GM23338 (cell line): ENCODE data around the gene PIM1. TPM values are rescaled to one million over a fixed set of nuclear protein-coding genes. Genes with fewer than 3 reads are reported as not detected.

Source experiments
- ATAC-seq: fragments of 200-7000 bp; cut with Tn5 transposase; 3 replicates; pipeline ENCODE4 v1.9.1; 2020
- DNase-seq: peaks from one replicate; pipeline ENCODE4 v3.0.0-alpha.2; 2015; ENCODE audit warnings: low spot score
- H2AFZ ChIP-seq: fragments of 200-600 bp; sonication (generic); 2 replicates; pipeline ENCODE4 v1.8.0; 2016; ENCODE audit warnings: antibody characterized with exemption, mild to moderate bottlenecking, moderate library complexity
- H3F3A ChIP-seq: fragments of 200-600 bp; sonication (generic); replicated peaks from 2 replicates; pipeline ENCODE4 v1.8.0; 2017; ENCODE audit warnings: antibody characterized with exemption, mixed run types, low read depth
- H3K27ac ChIP-seq: fragments of 200-600 bp; sonication (generic); 2 replicates; pipeline ENCODE4 v1.6.1; 2016; ENCODE audit warnings: low read depth
- H3K27me3 ChIP-seq: fragments of 200-600 bp; sonication (generic); 2 replicates; pipeline ENCODE4 v1.8.0; 2016; ENCODE audit warnings: mild to moderate bottlenecking, mixed run types, moderate library complexity; ENCODE audit not compliant: insufficient read depth
- H3K36me3 ChIP-seq: fragments of 200-600 bp; sonication (generic); 2 replicates; pipeline ENCODE4 v1.8.0; 2016; ENCODE audit warnings: mild to moderate bottlenecking; ENCODE audit not compliant: insufficient read depth
- H3K4me1 ChIP-seq: fragments of 200-600 bp; sonication (generic); 2 replicates; pipeline ENCODE4 v1.8.0; 2016; ENCODE audit warnings: mild to moderate bottlenecking, moderate library complexity; ENCODE audit not compliant: insufficient read depth
- H3K4me2 ChIP-seq: fragments of 200-600 bp; sonication (generic); 2 replicates; pipeline ENCODE4 v1.7.1; 2017; ENCODE audit warnings: mixed run types
- H3K4me3 ChIP-seq: fragments of 200-600 bp; sonication (generic); 2 replicates; pipeline ENCODE4 v1.6.1; 2016; ENCODE audit warnings: mixed run types
- H3K79me2 ChIP-seq: fragments of 200-600 bp; sonication (generic); replicated peaks from 2 replicates; pipeline ENCODE4 v1.8.0; 2017; ENCODE audit warnings: mild to moderate bottlenecking; ENCODE audit not compliant: insufficient read depth
- H3K9me2 ChIP-seq: fragments of 200-600 bp; sonication (generic); 2 replicates; pipeline ENCODE4 v1.8.0; 2017; ENCODE audit not compliant: insufficient read depth
- H4K20me1 ChIP-seq: fragments of 200-600 bp; sonication (generic); replicated peaks from 2 replicates; pipeline ENCODE4 v1.8.0; 2017; ENCODE audit warnings: mild to moderate bottlenecking; ENCODE audit not compliant: insufficient read depth
- H3K27ac Mint-ChIP-seq: 2 replicates; pipeline ENCODE4 v1.8.0; 2020; ENCODE audit warnings: inconsistent platforms, mild to moderate bottlenecking, moderate library complexity, mixed read lengths
- H3K27me3 Mint-ChIP-seq: 3 replicates; pipeline ENCODE4 v1.8.0; 2022; ENCODE audit warnings: low read depth, mild to moderate bottlenecking, moderate library complexity, mixed read lengths, inconsistent platforms; ENCODE audit not compliant: insufficient read depth, poor library complexity
- H3K36me3 Mint-ChIP-seq: 3 replicates; pipeline ENCODE4 v1.8.0; 2021; ENCODE audit warnings: low read depth, mild to moderate bottlenecking, inconsistent platforms, moderate library complexity, mixed read lengths
- H3K4me1 Mint-ChIP-seq: 3 replicates; pipeline ENCODE4 v1.8.0; 2020; ENCODE audit warnings: mild to moderate bottlenecking, inconsistent platforms, mixed read lengths
- H3K4me3 Mint-ChIP-seq: 3 replicates; pipeline ENCODE4 v1.8.0; 2021; ENCODE audit warnings: moderate library complexity, mild to moderate bottlenecking, inconsistent platforms, mixed read lengths
- H3K9me3 Mint-ChIP-seq: 3 replicates; pipeline ENCODE4 v1.8.0; 2020; ENCODE audit warnings: moderate library complexity, mild to moderate bottlenecking, inconsistent platforms, mixed read lengths
- CREB1 ChIP-seq: fragments of 250-450 bp; sonication (Bioruptor Pico); IDR thresholded peaks from 2 replicates; pipeline ENCODE4 v1.5.0; 2020; ENCODE audit warnings: low read depth, mild to moderate bottlenecking, moderate library complexity
- EZH2 ChIP-seq: fragments of 200-600 bp; sonication (generic); IDR thresholded peaks from one replicate; pipeline ENCODE4 v1.8.0; 2017; ENCODE audit warnings: antibody characterized with exemption, mild to moderate bottlenecking, low read depth; ENCODE audit not compliant: unreplicated experiment
- NANOG ChIP-seq: IDR thresholded peaks from 2 replicates; pipeline ENCODE4 v1.6.1; 2016; ENCODE audit warnings: antibody characterized with exemption, borderline replicate concordance
- POLR2AphosphoS5 ChIP-seq: IDR thresholded peaks from 2 replicates; pipeline ENCODE4 v1.6.1; 2016; ENCODE audit warnings: antibody characterized with exemption, low read depth
- ZNF114 ChIP-seq: fragments of 250-450 bp; sonication (Bioruptor Pico); IDR thresholded peaks from 2 replicates; pipeline ENCODE4 v1.5.0; 2020; ENCODE audit warnings: mild to moderate bottlenecking, moderate library complexity
- polyA plus RNA-seq: library from polyadenylated mRNA; unstranded; fragments of >200 nt; fragmentation: Nextera tagmentation; extraction: Ambion mirVana; gene quantifications from 2 replicates; pipeline ENCODE4 v1.2.1, GENCODE V29; 2016
- total RNA-seq: library from RNA; depleted of rRNA; stranded (reverse); fragments of >200 nt; shearing (Covaris generic); gene quantifications from 2 replicates; pipeline ENCODE4 v1.2.3, GENCODE V29; 2014
- TF ChIP-seq, protein P1 (sequence below): IDR thresholded peaks from one replicate; pipeline ENCODE4 v1.6.1; 2018; ENCODE audit warnings: antibody characterized with exemption; ENCODE audit not compliant: unreplicated experiment
- TF ChIP-seq, protein P2 (sequence below): IDR thresholded peaks from 2 replicates; pipeline ENCODE4 v1.6.1; 2016; ENCODE audit warnings: antibody characterized with exemption
- TF ChIP-seq, protein P3 (sequence below): fragments of 250-450 bp; sonication (Bioruptor Pico); IDR thresholded peaks from 2 replicates; pipeline ENCODE4 v1.5.0; 2020; ENCODE audit warnings: mild to moderate bottlenecking, moderate library complexity
- TF ChIP-seq, protein P4 (sequence below), 2 experiments: fragments of 200-600 bp in 1 of 2; sonication (generic) in 1 of 2; conservative IDR thresholded peaks; 2 replicates each; pipeline versions ENCODE4 v1.5.1 to v1.6.1; 2016 to 2017; ENCODE audit warnings: antibody characterized with exemption in 2 of 2, low read depth in 2 of 2, mild to moderate bottlenecking in 2 of 2, moderate library complexity in 1 of 2

Gene PIM1
- total and polyA plus RNA-seq, 2 experiments from 2014 or later = 46.0 to 74.2 TPM

DNA sequence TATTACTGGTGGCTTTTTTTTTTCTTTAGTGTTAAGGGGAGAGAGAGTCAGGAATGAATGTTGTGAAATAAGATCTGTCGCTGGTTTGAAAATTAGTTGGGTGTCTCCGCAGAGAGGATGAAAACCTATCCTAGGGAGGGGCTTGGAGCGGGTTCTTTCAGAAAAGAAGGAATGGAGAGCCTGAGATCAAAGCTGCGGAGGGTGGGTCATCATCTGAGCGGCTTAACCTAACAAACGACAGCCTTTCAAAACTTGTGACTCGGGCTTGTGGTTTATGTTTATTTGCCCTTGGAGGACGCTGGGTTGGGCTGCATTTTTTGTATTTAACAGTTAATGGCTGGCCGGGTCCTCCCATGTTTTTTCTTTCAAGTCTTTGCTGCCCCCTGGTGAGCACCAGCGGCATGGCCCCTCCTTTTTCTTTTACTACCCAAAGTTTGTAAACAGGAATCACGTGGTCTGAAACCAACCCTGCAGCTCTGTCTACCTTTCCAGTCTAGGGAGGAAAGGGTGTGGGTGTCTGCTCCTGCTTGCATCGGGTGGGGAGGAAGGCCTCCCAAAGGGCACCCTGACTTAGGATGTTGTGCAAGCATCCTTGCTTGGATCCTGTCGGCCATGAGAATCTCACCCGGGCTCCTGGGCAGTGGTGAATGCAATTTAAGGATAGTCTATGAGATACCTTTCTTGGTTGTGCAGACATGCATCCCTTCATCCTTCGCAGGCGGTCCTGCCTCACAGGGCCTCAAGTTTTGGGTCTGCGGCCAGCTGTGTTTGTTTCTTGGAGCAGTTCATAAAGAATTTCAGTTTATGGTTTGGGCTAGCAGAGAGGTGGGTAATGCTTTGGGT, 2.2 kb downstream of the PIM1 start:
- H3K79me2 ChIP-seq = peaks cover 42% of the 10 kb centered on the region
- peak overlapping the region; percentile 64 for H3K4me3 ChIP-seq
- peak overlapping the region; percentile 85 for H3K4me2 ChIP-seq
- Mint-ChIP-seq H3K27ac (peak overlapping the region; percentile 85; the same call in 1 of the 2 replicates), H3K9me3 (peaks cover 2% of the 10 kb centered on the region; the same call in 2 of the 3 replicates), H3K4me3 (peak overlapping the region; percentile 90), H3K4me1 (peaks cover 44% of the 10 kb centered on the region), H3K36me3 (peaks cover 49% of the 10 kb centered on the region), H3K27me3 (peaks cover 15% of the 10 kb centered on the region)
- peak; percentile 97 for DNase-seq
- TF ChIP-seq EZH2 = no peak
- TF ChIP-seq, protein P1, sequence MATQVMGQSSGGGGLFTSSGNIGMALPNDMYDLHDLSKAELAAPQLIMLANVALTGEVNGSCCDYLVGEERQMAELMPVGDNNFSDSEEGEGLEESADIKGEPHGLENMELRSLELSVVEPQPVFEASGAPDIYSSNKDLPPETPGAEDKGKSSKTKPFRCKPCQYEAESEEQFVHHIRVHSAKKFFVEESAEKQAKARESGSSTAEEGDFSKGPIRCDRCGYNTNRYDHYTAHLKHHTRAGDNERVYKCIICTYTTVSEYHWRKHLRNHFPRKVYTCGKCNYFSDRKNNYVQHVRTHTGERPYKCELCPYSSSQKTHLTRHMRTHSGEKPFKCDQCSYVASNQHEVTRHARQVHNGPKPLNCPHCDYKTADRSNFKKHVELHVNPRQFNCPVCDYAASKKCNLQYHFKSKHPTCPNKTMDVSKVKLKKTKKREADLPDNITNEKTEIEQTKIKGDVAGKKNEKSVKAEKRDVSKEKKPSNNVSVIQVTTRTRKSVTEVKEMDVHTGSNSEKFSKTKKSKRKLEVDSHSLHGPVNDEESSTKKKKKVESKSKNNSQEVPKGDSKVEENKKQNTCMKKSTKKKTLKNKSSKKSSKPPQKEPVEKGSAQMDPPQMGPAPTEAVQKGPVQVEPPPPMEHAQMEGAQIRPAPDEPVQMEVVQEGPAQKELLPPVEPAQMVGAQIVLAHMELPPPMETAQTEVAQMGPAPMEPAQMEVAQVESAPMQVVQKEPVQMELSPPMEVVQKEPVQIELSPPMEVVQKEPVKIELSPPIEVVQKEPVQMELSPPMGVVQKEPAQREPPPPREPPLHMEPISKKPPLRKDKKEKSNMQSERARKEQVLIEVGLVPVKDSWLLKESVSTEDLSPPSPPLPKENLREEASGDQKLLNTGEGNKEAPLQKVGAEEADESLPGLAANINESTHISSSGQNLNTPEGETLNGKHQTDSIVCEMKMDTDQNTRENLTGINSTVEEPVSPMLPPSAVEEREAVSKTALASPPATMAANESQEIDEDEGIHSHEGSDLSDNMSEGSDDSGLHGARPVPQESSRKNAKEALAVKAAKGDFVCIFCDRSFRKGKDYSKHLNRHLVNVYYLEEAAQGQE = no peak
- no peak for TF ChIP-seq ZNF114 (CRISPR knock-in tag)
- TF ChIP-seq, protein P2, sequence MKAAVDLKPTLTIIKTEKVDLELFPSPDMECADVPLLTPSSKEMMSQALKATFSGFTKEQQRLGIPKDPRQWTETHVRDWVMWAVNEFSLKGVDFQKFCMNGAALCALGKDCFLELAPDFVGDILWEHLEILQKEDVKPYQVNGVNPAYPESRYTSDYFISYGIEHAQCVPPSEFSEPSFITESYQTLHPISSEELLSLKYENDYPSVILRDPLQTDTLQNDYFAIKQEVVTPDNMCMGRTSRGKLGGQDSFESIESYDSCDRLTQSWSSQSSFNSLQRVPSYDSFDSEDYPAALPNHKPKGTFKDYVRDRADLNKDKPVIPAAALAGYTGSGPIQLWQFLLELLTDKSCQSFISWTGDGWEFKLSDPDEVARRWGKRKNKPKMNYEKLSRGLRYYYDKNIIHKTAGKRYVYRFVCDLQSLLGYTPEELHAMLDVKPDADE = no peak
- peak; percentile 33; the same call in 1 of the 2 replicates for TF ChIP-seq NANOG
- no peak for TF ChIP-seq CREB1 (CRISPR knock-in tag)
- TF ChIP-seq, protein P3, sequence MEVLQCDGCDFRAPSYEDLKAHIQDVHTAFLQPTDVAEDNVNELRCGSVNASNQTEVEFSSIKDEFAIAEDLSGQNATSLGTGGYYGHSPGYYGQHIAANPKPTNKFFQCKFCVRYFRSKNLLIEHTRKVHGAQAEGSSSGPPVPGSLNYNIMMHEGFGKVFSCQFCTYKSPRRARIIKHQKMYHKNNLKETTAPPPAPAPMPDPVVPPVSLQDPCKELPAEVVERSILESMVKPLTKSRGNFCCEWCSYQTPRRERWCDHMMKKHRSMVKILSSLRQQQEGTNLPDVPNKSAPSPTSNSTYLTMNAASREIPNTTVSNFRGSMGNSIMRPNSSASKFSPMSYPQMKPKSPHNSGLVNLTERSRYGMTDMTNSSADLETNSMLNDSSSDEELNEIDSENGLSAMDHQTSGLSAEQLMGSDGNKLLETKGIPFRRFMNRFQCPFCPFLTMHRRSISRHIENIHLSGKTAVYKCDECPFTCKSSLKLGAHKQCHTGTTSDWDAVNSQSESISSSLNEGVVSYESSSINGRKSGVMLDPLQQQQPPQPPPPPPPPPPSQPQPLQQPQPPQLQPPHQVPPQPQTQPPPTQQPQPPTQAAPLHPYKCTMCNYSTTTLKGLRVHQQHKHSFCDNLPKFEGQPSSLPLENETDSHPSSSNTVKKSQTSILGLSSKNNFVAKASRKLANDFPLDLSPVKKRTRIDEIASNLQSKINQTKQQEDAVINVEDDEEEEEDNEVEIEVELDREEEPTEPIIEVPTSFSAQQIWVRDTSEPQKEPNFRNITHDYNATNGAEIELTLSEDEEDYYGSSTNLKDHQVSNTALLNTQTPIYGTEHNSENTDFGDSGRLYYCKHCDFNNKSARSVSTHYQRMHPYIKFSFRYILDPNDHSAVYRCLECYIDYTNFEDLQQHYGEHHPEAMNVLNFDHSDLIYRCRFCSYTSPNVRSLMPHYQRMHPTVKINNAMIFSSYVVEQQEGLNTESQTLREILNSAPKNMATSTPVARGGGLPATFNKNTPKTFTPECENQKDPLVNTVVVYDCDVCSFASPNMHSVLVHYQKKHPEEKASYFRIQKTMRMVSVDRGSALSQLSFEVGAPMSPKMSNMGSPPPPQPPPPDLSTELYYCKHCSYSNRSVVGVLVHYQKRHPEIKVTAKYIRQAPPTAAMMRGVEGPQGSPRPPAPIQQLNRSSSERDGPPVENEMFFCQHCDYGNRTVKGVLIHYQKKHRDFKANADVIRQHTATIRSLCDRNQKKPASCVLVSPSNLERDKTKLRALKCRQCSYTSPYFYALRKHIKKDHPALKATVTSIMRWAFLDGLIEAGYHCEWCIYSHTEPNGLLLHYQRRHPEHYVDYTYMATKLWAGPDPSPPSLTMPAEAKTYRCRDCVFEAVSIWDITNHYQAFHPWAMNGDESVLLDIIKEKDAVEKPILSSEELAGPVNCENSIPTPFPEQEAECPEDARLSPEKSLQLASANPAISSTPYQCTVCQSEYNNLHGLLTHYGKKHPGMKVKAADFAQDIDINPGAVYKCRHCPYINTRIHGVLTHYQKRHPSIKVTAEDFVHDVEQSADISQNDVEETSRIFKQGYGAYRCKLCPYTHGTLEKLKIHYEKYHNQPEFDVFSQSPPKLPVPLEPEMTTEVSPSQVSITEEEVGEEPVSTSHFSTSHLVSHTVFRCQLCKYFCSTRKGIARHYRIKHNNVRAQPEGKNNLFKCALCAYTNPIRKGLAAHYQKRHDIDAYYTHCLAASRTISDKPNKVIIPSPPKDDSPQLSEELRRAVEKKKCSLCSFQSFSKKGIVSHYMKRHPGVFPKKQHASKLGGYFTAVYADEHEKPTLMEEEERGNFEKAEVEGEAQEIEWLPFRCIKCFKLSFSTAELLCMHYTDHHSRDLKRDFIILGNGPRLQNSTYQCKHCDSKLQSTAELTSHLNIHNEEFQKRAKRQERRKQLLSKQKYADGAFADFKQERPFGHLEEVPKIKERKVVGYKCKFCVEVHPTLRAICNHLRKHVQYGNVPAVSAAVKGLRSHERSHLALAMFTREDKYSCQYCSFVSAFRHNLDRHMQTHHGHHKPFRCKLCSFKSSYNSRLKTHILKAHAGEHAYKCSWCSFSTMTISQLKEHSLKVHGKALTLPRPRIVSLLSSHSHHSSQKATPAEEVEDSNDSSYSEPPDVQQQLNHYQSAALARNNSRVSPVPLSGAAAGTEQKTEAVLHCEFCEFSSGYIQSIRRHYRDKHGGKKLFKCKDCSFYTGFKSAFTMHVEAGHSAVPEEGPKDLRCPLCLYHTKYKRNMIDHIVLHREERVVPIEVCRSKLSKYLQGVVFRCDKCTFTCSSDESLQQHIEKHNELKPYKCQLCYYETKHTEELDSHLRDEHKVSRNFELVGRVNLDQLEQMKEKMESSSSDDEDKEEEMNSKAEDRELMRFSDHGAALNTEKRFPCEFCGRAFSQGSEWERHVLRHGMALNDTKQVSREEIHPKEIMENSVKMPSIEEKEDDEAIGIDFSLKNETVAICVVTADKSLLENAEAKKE (CRISPR knock-in tag) = no peak
- TF ChIP-seq, protein P4, sequence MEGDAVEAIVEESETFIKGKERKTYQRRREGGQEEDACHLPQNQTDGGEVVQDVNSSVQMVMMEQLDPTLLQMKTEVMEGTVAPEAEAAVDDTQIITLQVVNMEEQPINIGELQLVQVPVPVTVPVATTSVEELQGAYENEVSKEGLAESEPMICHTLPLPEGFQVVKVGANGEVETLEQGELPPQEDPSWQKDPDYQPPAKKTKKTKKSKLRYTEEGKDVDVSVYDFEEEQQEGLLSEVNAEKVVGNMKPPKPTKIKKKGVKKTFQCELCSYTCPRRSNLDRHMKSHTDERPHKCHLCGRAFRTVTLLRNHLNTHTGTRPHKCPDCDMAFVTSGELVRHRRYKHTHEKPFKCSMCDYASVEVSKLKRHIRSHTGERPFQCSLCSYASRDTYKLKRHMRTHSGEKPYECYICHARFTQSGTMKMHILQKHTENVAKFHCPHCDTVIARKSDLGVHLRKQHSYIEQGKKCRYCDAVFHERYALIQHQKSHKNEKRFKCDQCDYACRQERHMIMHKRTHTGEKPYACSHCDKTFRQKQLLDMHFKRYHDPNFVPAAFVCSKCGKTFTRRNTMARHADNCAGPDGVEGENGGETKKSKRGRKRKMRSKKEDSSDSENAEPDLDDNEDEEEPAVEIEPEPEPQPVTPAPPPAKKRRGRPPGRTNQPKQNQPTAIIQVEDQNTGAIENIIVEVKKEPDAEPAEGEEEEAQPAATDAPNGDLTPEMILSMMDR (conservative IDR thresholded peaks at IDR 0.05; ENCODE audit: low read depth in 2 of 2) = peak; percentile 72 to 93
- TF ChIP-seq POLR2AphosphoS5 = no peak
- peaks cover 37% of the 10 kb centered on the region for H3F3A ChIP-seq
- peaks cover 20% of the 10 kb centered on the region for H3K4me1 ChIP-seq
- peaks cover 30% of the 10 kb centered on the region for H3K36me3 ChIP-seq
- no peaks in the 10 kb centered on the region for H3K9me2 ChIP-seq
- peak overlapping the region; percentile 70 for H3K27ac ChIP-seq
- ATAC-seq = peak; percentile 7
- H4K20me1 ChIP-seq = peaks cover 30% of the 10 kb centered on the region
- no peak overlapping the region for H2AFZ ChIP-seq
- no peaks in the 10 kb centered on the region for H3K27me3 ChIP-seq
